Sigmoid colon (tissue), 4 donors: ENCODE measurements around the gene IL1RAPL1.

Experiments used
- EP300 ChIP-seq, 4 donors: sonication (generic); formaldehyde crosslinking; IDR thresholded peaks; one replicate each; pipeline ENCODE4 v1.6.1; 2017; ENCODE audit warnings: antibody characterized with exemption in 4 of 4
- TF ChIP-seq, protein P1 (sequence below), 4 experiments: fragments of 450-650 bp in 3 of 4; fragments of 200-600 bp in 1 of 4; IDR thresholded peaks; one replicate each; pipeline ENCODE4 v1.5.1; 2016 to 2019; ENCODE audit warnings: antibody characterized with exemption in 4 of 4, mild to moderate bottlenecking in 3 of 4, moderate library complexity in 2 of 4

DNA sequence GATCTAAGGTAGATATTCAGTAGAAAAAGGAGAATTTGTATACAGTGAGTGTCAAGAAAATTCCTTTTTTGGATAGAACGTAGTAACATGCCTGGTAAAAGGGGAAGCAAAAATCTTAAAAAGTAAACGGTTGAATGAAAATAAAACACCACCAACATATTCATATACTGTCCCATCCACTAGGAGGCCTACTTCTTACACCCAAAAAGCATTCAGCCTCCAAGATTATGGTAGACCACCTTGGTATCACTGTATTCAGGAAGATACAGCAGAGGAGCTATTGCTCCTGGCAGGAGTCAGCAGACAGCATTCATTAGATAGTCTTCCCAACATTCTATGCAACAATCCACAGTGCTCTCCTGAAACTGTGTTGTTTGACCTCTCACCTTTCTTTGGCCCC, 1353.5 kb downstream of the IL1RAPL1 start:
- no peak for TF ChIP-seq EP300 (IDR thresholded peaks at IDR 0.05)
- TF ChIP-seq, protein P1, sequence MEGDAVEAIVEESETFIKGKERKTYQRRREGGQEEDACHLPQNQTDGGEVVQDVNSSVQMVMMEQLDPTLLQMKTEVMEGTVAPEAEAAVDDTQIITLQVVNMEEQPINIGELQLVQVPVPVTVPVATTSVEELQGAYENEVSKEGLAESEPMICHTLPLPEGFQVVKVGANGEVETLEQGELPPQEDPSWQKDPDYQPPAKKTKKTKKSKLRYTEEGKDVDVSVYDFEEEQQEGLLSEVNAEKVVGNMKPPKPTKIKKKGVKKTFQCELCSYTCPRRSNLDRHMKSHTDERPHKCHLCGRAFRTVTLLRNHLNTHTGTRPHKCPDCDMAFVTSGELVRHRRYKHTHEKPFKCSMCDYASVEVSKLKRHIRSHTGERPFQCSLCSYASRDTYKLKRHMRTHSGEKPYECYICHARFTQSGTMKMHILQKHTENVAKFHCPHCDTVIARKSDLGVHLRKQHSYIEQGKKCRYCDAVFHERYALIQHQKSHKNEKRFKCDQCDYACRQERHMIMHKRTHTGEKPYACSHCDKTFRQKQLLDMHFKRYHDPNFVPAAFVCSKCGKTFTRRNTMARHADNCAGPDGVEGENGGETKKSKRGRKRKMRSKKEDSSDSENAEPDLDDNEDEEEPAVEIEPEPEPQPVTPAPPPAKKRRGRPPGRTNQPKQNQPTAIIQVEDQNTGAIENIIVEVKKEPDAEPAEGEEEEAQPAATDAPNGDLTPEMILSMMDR (IDR thresholded peaks at IDR 0.05) = no peak
